Measurements from ENCODE around the gene ILKAP.

- no peak for TF ChIP-seq RAD21 (IDR thresholded peaks at IDR 0.05; ENCODE audit: low read length)
- no peak for TF ChIP-seq FOXM1 (IDR thresholded peaks at IDR 0.05; ENCODE audit: low read depth)
- TF ChIP-seq EP300 (IDR thresholded peaks at IDR 0.05; ENCODE audit: borderline replicate concordance in 1 of 2, low read depth in 1 of 2, low read length in 1 of 2), result no peak
- peak; percentile 38 for TF ChIP-seq CTCF (IDR thresholded peaks at IDR 0.05)
- no peak for TF ChIP-seq PBX3 (IDR thresholded peaks at IDR 0.05)
- TF ChIP-seq POLR2AphosphoS5 (IDR thresholded peaks at IDR 0.05; ENCODE audit: low read depth, low read length), result no peak
- no peak for TF ChIP-seq TEAD4 (IDR thresholded peaks at IDR 0.05; ENCODE audit: borderline replicate concordance, insufficient read depth)
- no peak for TF ChIP-seq TCF12 (IDR thresholded peaks at IDR 0.05)
- no peak for TF ChIP-seq USF2 (IDR thresholded peaks at IDR 0.05; ENCODE audit: borderline replicate concordance, low read depth, low read length)
- TF ChIP-seq IRF3 (IDR thresholded peaks at IDR 0.05; ENCODE audit: low read depth, low read length), result no peak
These were observed 50.5 kb downstream of the ILKAP start for GRCh38 chr2:238152771-238153688.

All from SK-N-SH (cell line).